ENCODE results near the gene RASGRP4. TPM values are rescaled to one million over a fixed set of nuclear protein-coding genes. Genes with fewer than 3 reads are reported as not detected.

The RASGRP4 gene
- total RNA-seq, 1 experiment from 2014 or later, result not detected

DNA sequence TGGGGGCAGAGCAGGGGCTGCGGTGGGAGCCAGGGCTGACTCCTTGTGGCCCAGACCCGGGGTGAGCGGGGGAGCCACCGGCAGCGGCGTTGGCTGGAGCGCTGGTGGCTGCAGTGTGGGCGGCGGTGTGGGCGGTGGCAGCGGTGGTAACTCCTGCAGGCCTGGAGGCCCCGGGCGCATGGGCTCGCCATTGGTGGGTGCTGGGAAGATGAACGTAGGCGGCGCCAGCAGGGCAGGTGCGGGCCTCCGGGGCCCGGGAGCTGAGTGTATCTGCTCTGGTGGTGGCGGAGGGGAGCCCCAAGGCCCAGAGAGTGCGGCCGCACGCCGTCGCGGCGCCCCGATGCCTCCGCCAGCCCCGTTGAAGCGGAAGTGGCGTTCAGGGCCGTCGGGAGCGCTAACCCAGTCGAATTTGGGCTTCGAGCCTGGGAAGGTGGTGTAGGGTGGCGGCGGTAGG lies 40.2 kb downstream of the RASGRP4 start:
- CTCF ChIA-PET, result no interaction called here
- no peaks in the 10 kb centered on the region for H3K9me3 ChIP-seq (ENCODE audit: low read length)
- no peak overlapping the region for H3K4me3 ChIP-seq (ENCODE audit: low read length)
- no peak overlapping the region for H3K4me2 ChIP-seq (ENCODE audit: low read length)
- H3K27ac ChIP-seq (ENCODE audit: low read length), result no peak overlapping the region
- H2AFZ ChIP-seq (ENCODE audit: low read length), result no peak overlapping the region
- no peaks in the 10 kb centered on the region for H3K79me2 ChIP-seq (ENCODE audit: low read length)
- no peaks in the 10 kb centered on the region for H3K9me2 ChIP-seq (replicated peaks; ENCODE audit: low read length)
- no TSS peak for BruUV-seq (replicated peaks)
- no peaks in the 10 kb centered on the region for H3K27me3 ChIP-seq (ENCODE audit: low read length)
- intact Hi-C loops (cut with micrococcal nuclease), result loop anchor here (5.0 kb wide), 1 partner anchor 49 kb away; the partner anchor contains the start of gene CATSPERG
- no peaks in the 10 kb centered on the region for H4K20me1 ChIP-seq (ENCODE audit: low read length)
- POLR2A ChIA-PET (ENCODE audit: unreplicated experiment), result no interaction called here
- DNase-seq (no peak), ATAC-seq (no peak)
- peaks cover 15% of the 10 kb centered on the region for H3K36me3 ChIP-seq (ENCODE audit: low read depth, low read length)
- no peak overlapping the region for H3K9ac ChIP-seq (ENCODE audit: low read length)
- peaks cover 7% of the 10 kb centered on the region; the same call in 1 of the 2 replicates for H3K4me1 ChIP-seq (ENCODE audit: insufficient read depth, low read length)
- no peak for TF ChIP-seq EZH2 (IDR thresholded peaks at IDR 0.05; ENCODE audit: low read length, unreplicated experiment)
- H3F3A ChIP-seq (ENCODE audit: low read length, unreplicated experiment), result no peaks in the 10 kb centered on the region

DNA sequence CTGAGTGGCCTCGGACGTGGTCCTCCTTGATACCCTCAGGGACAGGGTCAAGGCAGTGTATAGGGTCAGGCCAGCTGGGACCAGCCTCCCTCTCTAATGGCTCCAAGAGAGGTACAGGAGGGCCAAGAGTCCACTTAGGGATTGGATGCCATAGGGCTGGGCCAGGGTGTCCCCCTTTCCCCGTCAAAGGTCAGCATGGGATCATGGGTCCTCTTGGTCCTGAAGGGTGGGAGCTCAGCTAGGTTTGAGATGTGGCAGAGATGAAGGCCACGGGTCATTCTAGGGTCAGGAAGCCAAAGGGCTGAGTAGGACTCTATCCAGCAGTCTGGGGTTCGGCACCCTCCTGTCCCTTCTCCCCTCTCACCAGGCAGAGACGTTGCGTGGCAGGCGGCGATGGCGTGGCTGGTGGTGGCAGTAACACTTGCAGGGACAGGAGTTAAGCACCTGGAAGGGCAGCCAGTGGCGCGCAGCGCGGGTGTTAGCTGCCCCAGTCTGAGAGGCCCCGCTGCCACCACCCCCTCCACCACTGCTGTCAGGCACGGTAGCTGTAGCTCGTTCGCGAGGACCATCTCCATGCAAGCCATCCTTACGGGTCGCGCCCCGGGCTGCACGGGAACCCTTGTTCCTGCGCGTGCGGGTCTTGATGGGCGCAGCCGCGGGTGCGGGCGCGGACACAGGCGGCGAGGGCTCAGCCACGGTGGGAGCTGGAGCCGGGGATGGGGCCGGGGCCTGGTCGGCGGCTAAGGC lies 40.8 kb downstream of the RASGRP4 start:
- no peaks in the 10 kb centered on the region for H4K20me1 ChIP-seq (ENCODE audit: low read length)
- POLR2A ChIA-PET (ENCODE audit: unreplicated experiment), result no interaction called here

More for the DNA sequence above, 40.8 kb downstream of the RASGRP4 start:
- Histone ChIP-seq H3K79me2 (ENCODE audit: low read length) (no peaks in the 10 kb centered on the region), H3K9me3 (ENCODE audit: low read length) (no peaks in the 10 kb centered on the region), H2AFZ (ENCODE audit: low read length) (no peak overlapping the region), H3K36me3 (ENCODE audit: low read depth, low read length) (peaks cover 15% of the 10 kb centered on the region), H3K27ac (ENCODE audit: low read length) (no peak overlapping the region), H3K9me2 (replicated peaks; ENCODE audit: low read length) (no peaks in the 10 kb centered on the region), H3K9ac (ENCODE audit: low read length) (no peak overlapping the region), H3K27me3 (ENCODE audit: low read length) (no peaks in the 10 kb centered on the region), H3K4me1 (ENCODE audit: insufficient read depth, low read length) (peaks cover 6% of the 10 kb centered on the region; the same call in 1 of the 2 replicates), H3F3A (ENCODE audit: low read length, unreplicated experiment) (no peaks in the 10 kb centered on the region), H3K4me2 (ENCODE audit: low read length) (no peak overlapping the region), H3K4me3 (ENCODE audit: low read length) (no peak overlapping the region)
- ATAC-seq (no peak), DNase-seq (no peak)
- intact Hi-C loops (cut with micrococcal nuclease), result loop anchor here (5.0 kb wide), 1 partner anchor 48 kb away; the partner anchor contains the start of gene CATSPERG
- BruUV-seq (replicated peaks), result no TSS peak
- CTCF ChIA-PET, result no interaction called here
- TF ChIP-seq CTCF (conservative IDR thresholded peaks at IDR 0.05; ENCODE audit: low read depth, low read length), result no peak
- TF ChIP-seq EZH2 (IDR thresholded peaks at IDR 0.05; ENCODE audit: low read length, unreplicated experiment), result no peak
- TF ChIP-seq EZH2phosphoT487 (IDR thresholded peaks at IDR 0.05; ENCODE audit: borderline replicate concordance, low read length), result no peak

Data from PC-3 (cell line).